H1 (cell line): ENCODE data around the gene GNG8. TPM values are rescaled to one million over a fixed set of nuclear protein-coding genes. Genes with fewer than 3 reads are reported as not detected.

Experiments used
- CTCF ChIA-PET: fragments of 300-600 bp; sonication (Branson Sonifier 250); formaldehyde crosslinking; loops from one replicate; lab custom pipeline; 2021; ENCODE audit not compliant: partially characterized antibody; lab: Charles Lee
- POLR2A ChIA-PET: fragments of 300-600 bp; sonication (Branson Sonifier 250); formaldehyde crosslinking; loops from one replicate; lab custom pipeline; 2021; ENCODE audit warnings: inconsistent platforms; ENCODE audit not compliant: partially characterized antibody; lab: Charles Lee
- DNase-seq, 2 experiments: peaks; one replicate each; pipeline versions ENCODE4 v3.0.0 to v3.0.0-alpha.2; 2010 to 2022; ENCODE audit warnings: low spot score in 2 of 2, low read depth in 1 of 2, mixed read lengths in 1 of 2
- FAIRE-seq: peaks from 2 replicates; lab custom pipeline; 2011; peaks lifted over from hg19 to GRCh38; lab: Jason Lieb, UNC
- H2AFZ ChIP-seq: 2 replicates; pipeline ENCODE4 v1.8.1; 2012; ENCODE audit warnings: low read length, inconsistent platforms
- H2AK5ac ChIP-seq: 2 replicates; pipeline ENCODE4 v1.6.1; 2013; ENCODE audit warnings: low read depth, low read length
- H2BK120ac ChIP-seq: replicated peaks from 2 replicates; pipeline ENCODE3; 2013; ENCODE audit warnings: low read depth, low read length, inconsistent platforms
- H2BK12ac ChIP-seq: 2 replicates; pipeline ENCODE4 v1.6.1; 2013; ENCODE audit warnings: low read depth, low read length
- H2BK15ac ChIP-seq: 2 replicates; pipeline ENCODE4 v1.6.1; 2013; ENCODE audit warnings: low read length
- H2BK20ac ChIP-seq: 2 replicates; pipeline ENCODE4 v1.6.1; 2013; ENCODE audit warnings: low read length
- H2BK5ac ChIP-seq: 2 replicates; pipeline ENCODE4 v1.6.1; 2013; ENCODE audit warnings: low read depth, low read length
- H3K14ac ChIP-seq: 2 replicates; pipeline ENCODE4 v1.6.1; 2013; ENCODE audit warnings: inconsistent platforms; ENCODE audit not compliant: insufficient read length
- H3K18ac ChIP-seq: 2 replicates; pipeline ENCODE4 v1.6.1; 2013; ENCODE audit warnings: low read length; ENCODE audit errors: extremely low read depth
- H3K23ac ChIP-seq: 2 replicates; pipeline ENCODE4 v1.6.1; 2013; ENCODE audit warnings: inconsistent platforms; ENCODE audit not compliant: insufficient read length
- H3K23me2 ChIP-seq: 2 replicates; pipeline ENCODE4 v1.6.1; 2013; ENCODE audit warnings: low read depth, low read length
- H3K27ac ChIP-seq: 2 replicates; pipeline ENCODE4 v1.6.1; 2011; ENCODE audit warnings: low read depth, low read length, inconsistent platforms
- H3K27me3 ChIP-seq, 4 experiments: replicated peaks in 1 of 4; 1 replicate in 1 of 4; 2 replicates in 3 of 4; pipeline versions ENCODE4 v1.6.1 to v1.8.1; 2011 to 2013; ENCODE audit warnings: low read length in 3 of 4, mild to moderate bottlenecking in 3 of 4, inconsistent platforms in 2 of 4, mixed read lengths in 2 of 4, moderate library complexity in 1 of 4; ENCODE audit not compliant: control insufficient read depth in 3 of 4, insufficient read depth in 3 of 4; ENCODE audit errors: extremely low read depth in 1 of 4
- H3K36me3 ChIP-seq, 4 experiments: 2 replicates each; pipeline versions ENCODE4 v1.6.1 to v1.8.1; 2011 to 2013; ENCODE audit warnings: mild to moderate bottlenecking in 4 of 4, low read length in 3 of 4, moderate library complexity in 2 of 4, control low read depth in 1 of 4, inconsistent platforms in 1 of 4; ENCODE audit not compliant: insufficient read depth in 4 of 4, control insufficient read depth in 2 of 4
- H3K4ac ChIP-seq: replicated peaks from 2 replicates; pipeline ENCODE3; 2013; ENCODE audit warnings: low read length, low read depth, mixed read lengths, inconsistent platforms; ENCODE audit not compliant: insufficient read length
- H3K4me1 ChIP-seq, 4 experiments: replicated peaks in 1 of 4; 1 replicate in 1 of 4; 2 replicates in 3 of 4; pipeline versions ENCODE4 v1.6.1 to v1.8.1; 2011 to 2013; ENCODE audit warnings: low read length in 3 of 4, inconsistent platforms in 2 of 4, mixed read lengths in 1 of 4; ENCODE audit not compliant: insufficient read depth in 4 of 4, control insufficient read depth in 3 of 4
- H3K4me2 ChIP-seq, 2 experiments: 2 replicates each; pipeline versions ENCODE4 v1.6.1 to v1.8.1; 2011 to 2013; ENCODE audit warnings: low read depth in 2 of 2, low read length in 2 of 2, control low read depth in 1 of 2, inconsistent platforms in 1 of 2, mild to moderate bottlenecking in 1 of 2; ENCODE audit not compliant: insufficient read depth in 1 of 2
- H3K4me3 ChIP-seq, 4 experiments: fragments of 200-600, 300-600 bp in 1 of 4; sonication (generic), shearing (Covaris generic), sonication (Bioruptor Twin) in 1 of 4; 2 replicates each; pipeline versions ENCODE4 v1.5.1 to v1.8.1; 2011 to 2016; ENCODE audit warnings: low read length in 4 of 4, low read depth in 3 of 4, control low read depth in 2 of 4, inconsistent platforms in 2 of 4, mild to moderate bottlenecking in 2 of 4, mixed read lengths in 1 of 4, moderate library complexity in 1 of 4; ENCODE audit not compliant: insufficient read depth in 2 of 4; ENCODE audit errors: extremely low read depth in 1 of 4
- H3K56ac ChIP-seq: replicated peaks from 2 replicates; pipeline ENCODE3; 2013; ENCODE audit warnings: low read depth, mild to moderate bottlenecking, mixed read lengths, low read length, inconsistent platforms; ENCODE audit not compliant: insufficient read length
- H3K79me1 ChIP-seq: 2 replicates; pipeline ENCODE4 v1.6.1; 2013; ENCODE audit warnings: low read depth, low read length, control low read depth
- H3K79me2 ChIP-seq, 2 experiments: 2 replicates each; pipeline versions ENCODE4 v1.6.1 to v1.8.1; 2012 to 2013; ENCODE audit warnings: low read length in 2 of 2, mild to moderate bottlenecking in 2 of 2, inconsistent platforms in 1 of 2; ENCODE audit not compliant: insufficient read depth in 2 of 2, control insufficient read depth in 1 of 2
- H3K9ac ChIP-seq, 4 experiments: replicated peaks in 1 of 4; 1 replicate in 1 of 4; 2 replicates in 3 of 4; pipeline versions ENCODE4 v1.6.1 to v1.8.1; 2011 to 2013; ENCODE audit warnings: low read depth in 3 of 4, low read length in 3 of 4, control low read depth in 2 of 4, mild to moderate bottlenecking in 2 of 4, moderate library complexity in 2 of 4, inconsistent platforms in 1 of 4; ENCODE audit errors: extremely low read depth in 1 of 4
- H3K9me3 ChIP-seq, 2 experiments: 2 replicates each; pipeline versions ENCODE4 v1.6.1 to v1.8.1; 2012 to 2013; ENCODE audit warnings: mild to moderate bottlenecking in 2 of 2, moderate library complexity in 2 of 2, control low read depth in 1 of 2, inconsistent platforms in 1 of 2, low read depth in 1 of 2, low read length in 1 of 2, mixed read lengths in 1 of 2; ENCODE audit not compliant: insufficient read depth in 2 of 2
- H4K20me1 ChIP-seq, 2 experiments: replicated peaks in 1 of 2; 2 replicates each; pipeline versions ENCODE3 to v1.8.1; 2011 to 2013; ENCODE audit warnings: inconsistent platforms in 2 of 2, low read length in 2 of 2, mild to moderate bottlenecking in 1 of 2; ENCODE audit not compliant: insufficient read depth in 2 of 2, control insufficient read depth in 1 of 2
- H4K5ac ChIP-seq: 2 replicates; pipeline ENCODE4 v1.6.1; 2013; ENCODE audit warnings: low read length, low read depth, mixed read lengths, inconsistent platforms; ENCODE audit not compliant: insufficient read length
- H4K8ac ChIP-seq: 2 replicates; pipeline ENCODE4 v1.8.0; 2013; ENCODE audit warnings: mild to moderate bottlenecking, moderate library complexity, low read length, inconsistent platforms; ENCODE audit not compliant: insufficient read depth; ENCODE audit errors: extremely low read depth
- H4K91ac ChIP-seq: replicated peaks from 2 replicates; pipeline ENCODE3; 2013; ENCODE audit warnings: low read length, mixed read lengths, inconsistent platforms; ENCODE audit not compliant: insufficient read length
- GABPA ChIP-seq: IDR thresholded peaks from 2 replicates; pipeline ENCODE4 v1.6.1; 2011; ENCODE audit warnings: mild to moderate bottlenecking, low read length, moderate library complexity, borderline replicate concordance; ENCODE audit not compliant: insufficient read depth
- KDM1A ChIP-seq: fragments of 200-600, 300-600 bp; sonication (generic); IDR thresholded peaks from 2 replicates; pipeline ENCODE4 v1.7.1; 2016; ENCODE audit warnings: mild to moderate bottlenecking, low read length, borderline replicate concordance
- POU5F1 ChIP-seq: IDR thresholded peaks from 2 replicates; pipeline ENCODE4 v1.6.1; 2011; ENCODE audit warnings: low read depth, mild to moderate bottlenecking, low read length, moderate library complexity
- RFX5 ChIP-seq: IDR thresholded peaks from 2 replicates; pipeline ENCODE4 v1.6.1; 2011; ENCODE audit warnings: low read depth, low read length, improper control_type of control experiment, borderline replicate concordance
- RXRA ChIP-seq: IDR thresholded peaks from 2 replicates; pipeline ENCODE4 v1.6.1; 2011; ENCODE audit warnings: low read depth, mild to moderate bottlenecking, low read length, moderate library complexity; ENCODE audit not compliant: insufficient read depth
- SIX5 ChIP-seq: IDR thresholded peaks from 2 replicates; pipeline ENCODE4 v1.6.1; 2011; ENCODE audit warnings: mild to moderate bottlenecking, low read depth, low read length
- YY1 ChIP-seq: IDR thresholded peaks from 2 replicates; pipeline ENCODE4 v1.6.1; 2011; ENCODE audit warnings: low read depth, mild to moderate bottlenecking, low read length
- WGBS, 2 experiments: shearing (Covaris generic) in 1 of 2; methylation state at CpG; one replicate each; pipeline versions ENCODE4 v1.1.6 to v1.1.7; 2013 to 2015; ENCODE audit warnings: low lambda C conversion rate in 2 of 2, mixed read lengths in 2 of 2, inconsistent platforms in 1 of 2, low coverage in 1 of 2, missing lambda C conversion rate in 1 of 2; ENCODE audit not compliant: insufficient replicate concordance in 2 of 2, insufficient coverage in 1 of 2, insufficient read length in 1 of 2; ENCODE audit errors: extremely low coverage in 1 of 2, missing lambda C conversion rate in 1 of 2; 5-methylcytosine and 5-hydroxymethylcytosine counted together
- polyA plus RNA-seq, 7 experiments: library from polyadenylated mRNA; depleted of rRNA in 3 of 7; stranded (reverse) in 5 of 7; unstranded in 2 of 7; fragments of >200 nt in 5 of 7; fragments of 200-250 nt in 2 of 7; gene quantifications; 1 replicate in 5 of 7; 2 replicates in 1 of 7; 4 replicates in 1 of 7; pipeline versions ENCODE4 v1.2.1 to v1.2.3, GENCODE V29; 2011 to 2013; ENCODE audit warnings: missing spikeins in 2 of 7, mixed read lengths in 2 of 7
- total RNA-seq: library from RNA; stranded (reverse); fragmentation: NEBNext Ultra II Directional; extraction: Animal tissue kit (Norgen Biotek cat#: 25700); gene quantifications from 2 replicates; pipeline ENCODE4 v1.2.1, GENCODE V29; 2021
- TF ChIP-seq, protein P1 (sequence below): IDR thresholded peaks from 2 replicates; pipeline ENCODE4 v1.6.1; 2012; ENCODE audit warnings: inconsistent platforms
- TF ChIP-seq, protein P2 (sequence below): IDR thresholded peaks from 2 replicates; pipeline ENCODE4 v1.6.1; 2012; ENCODE audit warnings: low read length, inconsistent platforms

GNG8 gene
- total and polyA plus RNA-seq, 2 of the 8 experiments (the other 6 are each of a cell fraction or from before 2014, with no cell fraction given), result not detected

DNA sequence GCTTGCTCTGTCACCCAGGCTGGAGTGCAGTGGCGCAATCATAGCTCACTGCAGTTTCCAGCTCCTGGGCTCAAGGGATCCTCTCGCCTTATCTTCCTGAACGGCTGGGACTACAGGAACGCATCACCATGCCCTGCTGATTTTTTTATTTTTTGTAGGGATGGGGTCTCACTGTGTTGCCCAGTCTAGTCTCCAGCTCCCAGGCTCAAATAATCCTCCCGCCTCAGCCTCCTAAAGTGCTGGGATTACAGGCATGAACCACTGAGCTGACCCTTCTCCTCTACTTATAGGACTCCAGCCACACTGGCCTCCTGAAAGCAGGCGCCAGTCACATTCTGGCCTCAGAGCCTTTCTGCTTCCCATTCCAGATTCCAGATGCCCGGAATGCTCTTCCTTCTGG, 14.4 kb upstream of the GNG8 start:
- no peak overlapping the region for H3K23ac ChIP-seq
- no peak overlapping the region for H3K4me2 ChIP-seq
- H3K79me2 ChIP-seq, result no peaks in the 10 kb centered on the region
- ChIA-PET POLR2A (interaction anchor here (0.9 to 1.5 kb wide), 4 partner anchors 9 to 25 kb away, joined by 3 to 6 read pairs (median 4); no protein-coding TSS in a partner anchor), CTCF (interaction anchor here (0.6 to 1.3 kb wide), 3 partner anchors 10 to 252 kb away, joined by 3 to 4 read pairs (median 3); no protein-coding TSS in a partner anchor)
- H3K9me3 ChIP-seq, result peaks cover 0 to 8% of the 10 kb centered on the region in 2 experiments; a peak in 1 of 4 replicates
- no peak overlapping the region for H3K9ac ChIP-seq
- FAIRE-seq, result no peak
- no peak overlapping the region for H3K56ac ChIP-seq
- H3K23me2 ChIP-seq, result peaks cover 7% of the 10 kb centered on the region; the same call in 1 of the 2 replicates
- H3K4me3 ChIP-seq, result no peak overlapping the region
- H2AFZ ChIP-seq, result no peak overlapping the region
- no peak overlapping the region for H4K91ac ChIP-seq
- no peak overlapping the region for H2BK120ac ChIP-seq
- peaks cover 30 to 48% (median 41%) of the 10 kb centered on the region in 4 experiments for H3K27me3 ChIP-seq
- no peaks in the 10 kb centered on the region for H4K20me1 ChIP-seq
- no peak overlapping the region for H3K18ac ChIP-seq
- no peak overlapping the region for H3K14ac ChIP-seq
- H2BK5ac ChIP-seq, result no peak overlapping the region
- H3K4ac ChIP-seq, result no peak overlapping the region
- H2BK12ac ChIP-seq, result no peak overlapping the region
- no peaks in the 10 kb centered on the region for H3K79me1 ChIP-seq
- H3K27ac ChIP-seq, result no peak overlapping the region
- H2AK5ac ChIP-seq, result no peak overlapping the region
- H4K8ac ChIP-seq, result no peak overlapping the region
- H3K4me1 ChIP-seq, result peaks cover 4 to 14% (median 5%) of the 10 kb centered on the region in 4 experiments; a peak in 6 of 7 replicates
- no peak for DNase-seq
- TF ChIP-seq SIX5, result no peak
- no peak for TF ChIP-seq KDM1A
- no peak for TF ChIP-seq YY1
- no peak for TF ChIP-seq GABPA
- TF ChIP-seq RFX5, result no peak
- TF ChIP-seq, protein P1, sequence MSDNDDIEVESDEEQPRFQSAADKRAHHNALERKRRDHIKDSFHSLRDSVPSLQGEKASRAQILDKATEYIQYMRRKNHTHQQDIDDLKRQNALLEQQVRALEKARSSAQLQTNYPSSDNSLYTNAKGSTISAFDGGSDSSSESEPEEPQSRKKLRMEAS, result no peak
- TF ChIP-seq, protein P2, sequence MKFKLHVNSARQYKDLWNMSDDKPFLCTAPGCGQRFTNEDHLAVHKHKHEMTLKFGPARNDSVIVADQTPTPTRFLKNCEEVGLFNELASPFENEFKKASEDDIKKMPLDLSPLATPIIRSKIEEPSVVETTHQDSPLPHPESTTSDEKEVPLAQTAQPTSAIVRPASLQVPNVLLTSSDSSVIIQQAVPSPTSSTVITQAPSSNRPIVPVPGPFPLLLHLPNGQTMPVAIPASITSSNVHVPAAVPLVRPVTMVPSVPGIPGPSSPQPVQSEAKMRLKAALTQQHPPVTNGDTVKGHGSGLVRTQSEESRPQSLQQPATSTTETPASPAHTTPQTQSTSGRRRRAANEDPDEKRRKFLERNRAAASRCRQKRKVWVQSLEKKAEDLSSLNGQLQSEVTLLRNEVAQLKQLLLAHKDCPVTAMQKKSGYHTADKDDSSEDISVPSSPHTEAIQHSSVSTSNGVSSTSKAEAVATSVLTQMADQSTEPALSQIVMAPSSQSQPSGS, result no peak
- TF ChIP-seq POU5F1, result no peak
- no peak for TF ChIP-seq RXRA
- no peak overlapping the region for H4K5ac ChIP-seq
- H2BK15ac ChIP-seq, result no peak overlapping the region
- H2BK20ac ChIP-seq, result no peak overlapping the region
- 92% methylated on average over 7 of the region's 7 CpGs; no CpG with 5 or more reads in 1 of the 2 experiments for WGBS, 2 experiments
- peaks cover 0 to 8% (median 0%) of the 10 kb centered on the region in 4 experiments; a peak in 1 of 8 replicates for H3K36me3 ChIP-seq
